Thyroid gland (tissue), 4 donors: ENCODE data around the gene LIMK2. TPM values are rescaled to one million over a fixed set of nuclear protein-coding genes. Genes with fewer than 3 reads are reported as not detected.

Experiments used
- DNase-seq, 2 donors: peaks; one replicate each; pipeline ENCODE4 v3.0.0-alpha.2; 2019
- H3K27ac ChIP-seq, 3 donors: fragments of 200-600 bp; sonication (generic); 1 replicate in 2 of 3; 2 replicates in 1 of 3; pipeline ENCODE4 v1.5.1; 2016 to 2019; ENCODE audit warnings: mild to moderate bottlenecking in 1 of 3, moderate library complexity in 1 of 3
- H3K27me3 ChIP-seq: fragments of 200-600 bp; sonication (generic); one replicate; pipeline ENCODE4 v1.5.1; 2019
- H3K36me3 ChIP-seq, 2 donors: fragments of 200-600 bp; sonication (generic); one replicate each; pipeline ENCODE4 v1.5.1; 2016 to 2019
- H3K4me1 ChIP-seq, 2 donors: fragments of 200-600 bp; sonication (generic); one replicate each; pipeline ENCODE4 v1.5.1; 2017 to 2019
- H3K4me3 ChIP-seq, 3 donors: fragments of 200-600 bp; sonication (generic); replicated peaks in 1 of 3; 1 replicate in 2 of 3; 2 replicates in 1 of 3; pipeline ENCODE4 v1.5.1; 2016; ENCODE audit warnings: mild to moderate bottlenecking in 1 of 3
- H3K9me3 ChIP-seq: fragments of 200-600 bp; sonication (generic); one replicate; pipeline ENCODE4 v1.5.1; 2017
- CTCF ChIP-seq, 6 experiments: fragments of 200-600 bp in 3 of 6; fragments of 450-650 bp in 3 of 6; sonication (generic) in 3 of 6; IDR thresholded peaks; one replicate each; pipeline ENCODE4 v1.5.1; 2016 to 2019; ENCODE audit warnings: antibody characterized with exemption in 6 of 6, mild to moderate bottlenecking in 2 of 6, inconsistent platforms in 1 of 6, moderate library complexity in 1 of 6
- POLR2A ChIP-seq, 2 donors: fragments of 450-650 bp; IDR thresholded peaks; one replicate each; pipeline ENCODE4 v1.6.1; 2017; ENCODE audit warnings: antibody characterized with exemption in 2 of 2, mild to moderate bottlenecking in 2 of 2, moderate library complexity in 1 of 2
- WGBS, 2 donors: methylation state at CpG; one replicate each; pipeline ENCODE4 v1.1.5; 2017; 5-methylcytosine and 5-hydroxymethylcytosine counted together
- intact Hi-C: fragments of 100-400 bp; cut with DNase I; formaldehyde crosslinking; loops from one replicate; pipeline ENCODE4 v1.15.1; 2023
- total RNA-seq, 4 donors: library from RNA; depleted of rRNA; stranded (reverse); fragments of >200 nt; gene quantifications; one replicate each; pipeline ENCODE4 v1.2.3, GENCODE V29; 2016

The LIMK2 gene
- total RNA-seq, 4 donors from 2014 or later, result 85.0 to 123 (median 99.4) TPM

DNA sequence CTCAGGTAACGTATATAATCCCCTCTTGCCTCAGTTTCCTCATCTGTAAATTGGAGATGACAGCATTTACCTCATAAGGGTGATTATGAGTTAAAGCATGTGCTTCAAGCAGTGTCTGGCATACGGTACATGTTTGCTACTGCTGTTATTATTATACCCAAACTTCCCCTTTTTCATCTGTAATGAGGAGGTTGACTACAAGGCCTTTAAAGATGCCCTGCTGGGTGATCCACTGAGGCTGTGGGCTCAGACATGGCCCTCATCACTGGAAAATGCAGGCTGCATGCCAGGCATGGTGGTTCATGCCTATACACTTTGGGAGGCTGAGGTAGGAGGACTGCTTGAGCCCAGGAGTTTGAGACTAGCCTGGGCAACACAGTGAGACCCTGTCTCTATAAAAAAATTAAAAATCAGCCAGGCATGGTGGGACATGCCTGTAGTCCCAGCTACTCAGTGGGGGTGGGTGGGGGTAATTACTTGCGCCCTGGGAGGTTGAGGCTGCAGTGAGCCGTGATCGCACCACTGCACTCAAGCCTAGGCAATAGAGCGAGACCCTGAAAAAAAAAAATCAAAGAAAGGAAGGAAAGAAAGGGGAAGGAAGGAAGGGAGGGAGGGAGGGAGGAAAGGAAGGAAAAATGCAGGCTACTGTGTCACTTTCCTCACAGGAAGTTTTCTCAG lies 75.9 kb downstream of the LIMK2 start:
- peaks cover 10 to 49% of the 10 kb centered on the region in 2 donors for H3K36me3 ChIP-seq
- peak; percentile 71 to 75 for DNase-seq
- peak overlapping the region; percentile 95 to 99 (median 97) for H3K27ac ChIP-seq
- H3K4me1 ChIP-seq, result peaks cover 51 to 52% of the 10 kb centered on the region in 2 donors
- intact Hi-C loops, result no loop called here
- H3K9me3 ChIP-seq, result no peaks in the 10 kb centered on the region
- H3K4me3 ChIP-seq, result no peak overlapping the region
- 51 to 61% methylated on average over 6 of the region's 6 CpGs for WGBS, 2 donors
- H3K27me3 ChIP-seq, result no peaks in the 10 kb centered on the region
- TF ChIP-seq CTCF (IDR thresholded peaks at IDR 0.05) (no peak), POLR2A (IDR thresholded peaks at IDR 0.05) (no peak)

GRCh38 chr22:31288496-31289240 lies 76.6 kb downstream of the LIMK2 start:
- intact Hi-C loops, result no loop called here
- peaks cover 54 to 55% of the 10 kb centered on the region in 2 donors for H3K4me1 ChIP-seq

GRCh38 chr22:31289344-31289743 lies 77.2 kb downstream of the LIMK2 start:
- 79 to 88% methylated on average over 8 to 13 of the region's 13 CpGs for WGBS, 2 donors
- no peak for DNase-seq
- Histone ChIP-seq H3K27me3 (no peaks in the 10 kb centered on the region), H3K9me3 (no peaks in the 10 kb centered on the region), H3K36me3 (peaks cover 3 to 41% of the 10 kb centered on the region in 2 donors), H3K27ac (peak overlapping the region; percentile 95 to 99 (median 97)), H3K4me3 (peak overlapping the region in 1 of 3 donors; percentile 52), H3K4me1 (peaks cover 51 to 56% of the 10 kb centered on the region in 2 donors)
- intact Hi-C loops, result no loop called here
- TF ChIP-seq CTCF (IDR thresholded peaks at IDR 0.05), result no peak

More at GRCh38 chr22:31288496-31289240, 76.6 kb downstream of the LIMK2 start:
- peak; percentile 72 to 78 for DNase-seq
- WGBS, 2 donors, result 31 to 33% methylated on average over 5 of the region's 5 CpGs
- Histone ChIP-seq H3K9me3 (no peaks in the 10 kb centered on the region), H3K36me3 (peaks cover 3 to 48% of the 10 kb centered on the region in 2 donors), H3K4me3 (no peak overlapping the region), H3K27me3 (no peaks in the 10 kb centered on the region), H3K27ac (peak overlapping the region; percentile 95 to 99 (median 97))
- TF ChIP-seq POLR2A (IDR thresholded peaks at IDR 0.05) (peak in 1 of 2 donors; percentile 58), CTCF (IDR thresholded peaks at IDR 0.05) (no peak)

DNA sequence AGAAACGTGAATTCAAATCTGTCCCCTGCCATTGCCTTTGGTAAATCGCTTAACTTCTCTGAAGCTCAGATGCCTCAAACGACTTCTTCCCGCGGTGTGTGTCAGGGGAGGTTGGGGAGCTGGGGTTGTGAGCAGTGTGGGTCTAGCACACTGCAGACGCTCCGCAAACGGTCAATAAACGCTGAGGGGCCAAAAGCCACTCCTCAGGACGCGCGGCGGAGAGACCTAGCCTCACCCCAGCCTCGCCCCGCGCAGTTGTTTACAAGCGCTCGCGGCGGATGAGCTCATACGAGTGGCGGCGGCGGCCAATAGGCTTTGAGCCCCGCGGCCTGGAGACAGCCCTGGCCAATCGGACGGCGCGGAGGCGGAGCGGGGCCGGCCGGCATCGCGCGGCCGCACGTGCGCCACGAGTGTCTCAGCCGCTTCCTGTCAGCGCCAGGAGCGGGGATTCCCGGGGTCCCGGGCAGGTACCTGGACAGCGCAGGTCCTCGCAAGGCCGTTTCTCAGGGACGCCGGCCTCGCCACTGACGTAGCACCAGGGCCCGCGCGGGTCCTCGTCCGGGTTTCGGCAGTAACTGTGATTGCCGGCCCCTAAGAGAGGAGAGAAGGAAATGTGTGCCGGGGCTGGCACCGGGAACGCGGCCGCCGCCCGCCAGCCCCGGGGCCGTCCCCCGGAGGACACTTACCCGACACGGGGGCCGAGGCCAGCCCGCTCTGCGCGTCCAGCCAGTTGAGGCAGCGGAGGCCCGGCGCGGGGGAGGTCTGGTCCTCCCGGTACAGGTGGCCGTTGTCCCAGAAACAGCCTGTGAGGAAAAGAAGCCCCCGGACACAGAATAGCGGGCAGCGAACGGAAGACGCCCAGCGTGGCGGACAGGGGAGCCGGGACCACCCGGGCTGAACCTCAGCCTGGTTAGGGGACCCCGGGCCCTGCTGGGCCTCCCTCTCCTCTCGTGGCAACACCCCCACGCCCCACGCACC lies 78.7 kb downstream of the LIMK2 start:
- Histone ChIP-seq H3K4me3 (peak overlapping the region; percentile 22 to 52 (median 25)), H3K27ac (peak overlapping the region; percentile 95 to 99 (median 97)), H3K4me1 (peaks cover 47 to 53% of the 10 kb centered on the region in 2 donors), H3K36me3 (peaks cover under 1 to 27% of the 10 kb centered on the region in 2 donors), H3K9me3 (no peaks in the 10 kb centered on the region), H3K27me3 (no peaks in the 10 kb centered on the region)
- peak; percentile 98 to 99 for DNase-seq
- TF ChIP-seq POLR2A (IDR thresholded peaks at IDR 0.05) (peak; percentile 79 to 99), CTCF (IDR thresholded peaks at IDR 0.05) (no peak)
- intact Hi-C loops, result no loop called here
- 1 to 2% methylated on average over 19 to 32 of the region's 95 CpGs for WGBS, 2 donors
